Measurements from ENCODE around the gene SUN2.
"Not testable (repeated sequence)": the region's sequence is repeated elsewhere in the genome, so short reads cannot be mapped to it uniquely, and the experiment has no call there.

Gene SUN2

GRCh38 chr22:38755911-38756532 lies at the start of gene SUN2:
Gene SUN2 (minus strand): TSS chr22:38755998. CDS start chr22:38752628, 3,370 bp downstream.
- peak; percentile 76 to 77 for DNase-seq

- not testable (repeated sequence) for DNase-seq
Measured at GRCh38 chr22:38805041-38805593, 49.3 kb upstream of the SUN2 start.

GRCh38 chr22:38802671-38803121 lies 46.9 kb upstream of the SUN2 start:
- DNase-seq: peak in 1 of 2 experiments; percentile 8

- no peak for DNase-seq
Measured at GRCh38 chr22:38799265-38800002, 43.6 kb upstream of the SUN2 start.

- DNase-seq: no peak
Measured at GRCh38 chr22:38798496-38798895, 42.7 kb upstream of the SUN2 start.

- no peak for DNase-seq
Measured at GRCh38 chr22:38796262-38796957, 40.6 kb upstream of the SUN2 start.

GRCh38 chr22:38795569-38795968 lies 39.8 kb upstream of the SUN2 start:
- no peak for DNase-seq

GRCh38 chr22:38793721-38794466 lies 38.1 kb upstream of the SUN2 start, which contains the start of gene DNAL4:
Gene DNAL4 (minus strand): TSS chr22:38794143. CDS start chr22:38782731, 11,412 bp downstream.
- DNase-seq: peak; percentile 96

- no peak for DNase-seq
Measured at GRCh38 chr22:38793317-38793716, 37.5 kb upstream of the SUN2 start.

GRCh38 chr22:38792833-38793232 lies 37.0 kb upstream of the SUN2 start:
- no peak for DNase-seq

GRCh38 chr22:38789606-38790005 lies 33.8 kb upstream of the SUN2 start:
- DNase-seq: no peak

- DNase-seq: no peak
Measured at GRCh38 chr22:38788846-38789245, 33.0 kb upstream of the SUN2 start.

- DNase-seq: no peak
Measured at GRCh38 chr22:38788021-38788816, 32.4 kb upstream of the SUN2 start.

GRCh38 chr22:38786631-38787030 lies 30.8 kb upstream of the SUN2 start:
- no peak for DNase-seq

GRCh38 chr22:38784856-38785255 lies 29.1 kb upstream of the SUN2 start:
- no peak for DNase-seq

GRCh38 chr22:38784035-38784434 lies 28.2 kb upstream of the SUN2 start:
- DNase-seq: no peak

- no peak for DNase-seq
Measured at GRCh38 chr22:38783095-38783615, 27.4 kb upstream of the SUN2 start.

- no peak for DNase-seq
Measured at GRCh38 chr22:38782402-38783094, 26.8 kb upstream of the SUN2 start.

- no peak for DNase-seq
Measured at GRCh38 chr22:38781033-38781432, 25.2 kb upstream of the SUN2 start.

- no peak for DNase-seq
Measured at GRCh38 chr22:38777087-38777671, 21.4 kb upstream of the SUN2 start.

Data from NCI-H2081 (cell line).